Measurements from ENCODE around the gene HS1BP3. TPM values are rescaled to one million over a fixed set of nuclear protein-coding genes. Genes with fewer than 3 reads are reported as not detected.
A peak's percentile ranks its signal among the peaks of the same experiment; 100 is the strongest.

HS1BP3 gene
- total RNA-seq, 2 experiments from 2014 or later = 8.8 to 10.1 TPM

DNA sequence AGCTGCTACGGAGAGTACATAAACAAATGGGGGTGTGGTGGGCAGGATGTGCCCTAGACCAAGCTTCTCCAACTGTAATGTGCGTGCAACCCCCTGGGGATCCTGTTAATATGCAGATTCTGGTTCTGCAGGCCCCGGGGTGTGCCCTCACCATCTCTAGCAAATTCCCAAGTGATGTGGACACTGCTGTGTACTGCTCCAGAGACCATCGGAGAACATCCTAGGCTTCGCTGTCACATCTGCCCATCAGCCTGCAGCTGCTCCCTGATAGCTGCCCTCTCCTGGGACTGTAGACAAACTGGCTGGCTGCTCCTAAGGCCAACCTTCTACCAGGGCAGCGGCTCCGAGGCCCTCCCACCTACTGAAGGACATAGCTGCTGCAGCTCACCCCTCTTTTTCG lies 3.2 kb downstream of the HS1BP3 start:
- Mint-ChIP-seq H3K4me3 (peak overlapping the region; percentile 16), H3K36me3 (ENCODE audit: low read depth) (peaks cover 24% of the 10 kb centered on the region), H3K4me1 (ENCODE audit: low read depth) (peaks cover 37% of the 10 kb centered on the region), H3K27me3 (no peaks in the 10 kb centered on the region), H3K9me3 (no peaks in the 10 kb centered on the region), H3K27ac (peak overlapping the region; percentile 3)
- Histone ChIP-seq H3K27ac (ENCODE audit: low read depth in 1 of 2, low read length in 2 of 2) (no peak overlapping the region), H3K9me3 (ENCODE audit: control insufficient read depth in 1 of 2, insufficient read depth in 1 of 2, low read length in 2 of 2) (peaks cover 0 to 3% of the 10 kb centered on the region in 2 experiments), H3K4me1 (ENCODE audit: insufficient read depth, low read length) (peaks cover 30% of the 10 kb centered on the region), H3K4me3 (ENCODE audit: low read length) (no peak overlapping the region), H3K36me3 (ENCODE audit: insufficient read depth, low read length) (peaks cover 15% of the 10 kb centered on the region), H3K27me3 (ENCODE audit: control insufficient read depth in 1 of 2, insufficient read depth in 2 of 2, low read length in 2 of 2) (no peaks in the 10 kb centered on the region)
- ATAC-seq (ENCODE audit: poor library complexity) (no peak), DNase-seq (no peak)
- intact Hi-C loops (cut with DNase I, micrococcal nuclease) = loop anchor here in 1 of 2 experiments (5.0 to 10.0 kb wide), 2 partner anchors 393 to 1300 kb away; no protein-coding TSS in a partner anchor
- ChIA-PET CTCF (no interaction called here), POLR2A (no interaction called here)
- TF ChIP-seq, protein P1, sequence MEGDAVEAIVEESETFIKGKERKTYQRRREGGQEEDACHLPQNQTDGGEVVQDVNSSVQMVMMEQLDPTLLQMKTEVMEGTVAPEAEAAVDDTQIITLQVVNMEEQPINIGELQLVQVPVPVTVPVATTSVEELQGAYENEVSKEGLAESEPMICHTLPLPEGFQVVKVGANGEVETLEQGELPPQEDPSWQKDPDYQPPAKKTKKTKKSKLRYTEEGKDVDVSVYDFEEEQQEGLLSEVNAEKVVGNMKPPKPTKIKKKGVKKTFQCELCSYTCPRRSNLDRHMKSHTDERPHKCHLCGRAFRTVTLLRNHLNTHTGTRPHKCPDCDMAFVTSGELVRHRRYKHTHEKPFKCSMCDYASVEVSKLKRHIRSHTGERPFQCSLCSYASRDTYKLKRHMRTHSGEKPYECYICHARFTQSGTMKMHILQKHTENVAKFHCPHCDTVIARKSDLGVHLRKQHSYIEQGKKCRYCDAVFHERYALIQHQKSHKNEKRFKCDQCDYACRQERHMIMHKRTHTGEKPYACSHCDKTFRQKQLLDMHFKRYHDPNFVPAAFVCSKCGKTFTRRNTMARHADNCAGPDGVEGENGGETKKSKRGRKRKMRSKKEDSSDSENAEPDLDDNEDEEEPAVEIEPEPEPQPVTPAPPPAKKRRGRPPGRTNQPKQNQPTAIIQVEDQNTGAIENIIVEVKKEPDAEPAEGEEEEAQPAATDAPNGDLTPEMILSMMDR (IDR thresholded peaks at IDR 0.05) = no peak

DNA sequence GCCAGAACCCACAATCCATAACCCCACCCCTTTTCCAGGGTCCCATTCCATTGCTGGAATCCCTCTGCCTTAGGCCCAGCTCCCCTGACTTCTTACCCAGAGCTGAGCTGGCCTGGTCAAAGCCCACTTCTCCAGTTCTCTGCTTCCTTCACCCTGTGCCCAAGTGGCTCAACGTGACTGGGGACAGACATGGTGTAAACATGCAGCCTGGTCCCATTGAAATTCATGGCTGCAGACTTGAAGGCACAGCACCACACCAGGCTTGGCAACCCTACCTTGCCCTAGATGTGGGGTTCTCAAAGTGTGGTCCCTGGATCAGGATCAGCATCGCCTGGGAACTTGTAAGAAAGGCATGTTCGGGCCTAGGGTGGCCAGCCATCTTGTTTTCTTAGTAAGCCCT lies 3.7 kb downstream of the HS1BP3 start:
- Mint-ChIP-seq H3K27me3 (no peaks in the 10 kb centered on the region), H3K4me1 (ENCODE audit: low read depth) (peaks cover 36% of the 10 kb centered on the region)

DNA sequence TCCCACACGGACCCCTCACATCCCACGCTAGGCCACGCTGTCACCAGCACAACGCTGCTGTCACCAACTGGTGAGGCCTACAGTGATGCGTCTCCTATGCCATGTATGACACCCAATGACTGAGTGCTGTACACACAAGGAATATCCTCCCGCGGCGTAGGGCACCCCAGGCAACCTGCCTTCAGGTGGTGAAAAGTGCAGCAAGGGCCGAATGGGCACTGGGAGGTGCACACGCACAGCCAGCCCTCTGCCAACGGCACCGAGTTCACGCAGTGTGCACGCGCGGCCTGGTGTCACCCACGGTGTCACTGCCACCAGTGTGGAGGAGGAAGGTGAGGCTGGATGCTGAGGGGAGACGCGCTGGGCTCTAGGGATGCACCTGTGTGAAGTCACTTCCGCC lies 4.5 kb downstream of the HS1BP3 start:
- Histone ChIP-seq H3K9me3 (ENCODE audit: control insufficient read depth in 1 of 2, insufficient read depth in 1 of 2, low read length in 2 of 2) (peaks cover 0 to 3% of the 10 kb centered on the region in 2 experiments), H3K4me1 (ENCODE audit: insufficient read depth, low read length) (peaks cover 33% of the 10 kb centered on the region), H3K4me3 (ENCODE audit: low read length) (no peak overlapping the region), H3K27ac (ENCODE audit: low read depth in 1 of 2, low read length in 2 of 2) (no peak overlapping the region), H3K27me3 (ENCODE audit: control insufficient read depth in 1 of 2, insufficient read depth in 2 of 2, low read length in 2 of 2) (no peaks in the 10 kb centered on the region), H3K36me3 (ENCODE audit: insufficient read depth, low read length) (peaks cover 18% of the 10 kb centered on the region)
- POLR2A ChIA-PET = no interaction called here
- TF ChIP-seq, protein P1 (IDR thresholded peaks at IDR 0.05) = no peak
- DNase-seq (no peak), ATAC-seq (ENCODE audit: poor library complexity) (no peak)
- no peaks in the 10 kb centered on the region for H3K9me3 Mint-ChIP-seq
- H3K4me3 Mint-ChIP-seq = no peak overlapping the region
- no peaks in the 10 kb centered on the region for H3K27me3 Mint-ChIP-seq
- H3K27ac Mint-ChIP-seq = no peak overlapping the region
- peaks cover 29% of the 10 kb centered on the region for H3K4me1 Mint-ChIP-seq (ENCODE audit: low read depth)
- peaks cover 37% of the 10 kb centered on the region for H3K36me3 Mint-ChIP-seq (ENCODE audit: low read depth)
- CTCF ChIA-PET = no interaction called here
- intact Hi-C loops (cut with DNase I, micrococcal nuclease) = loop anchor here in 1 of 2 experiments (5.0 to 10.0 kb wide), 2 partner anchors 392 to 1299 kb away; no protein-coding TSS in a partner anchor

More for the DNA sequence above, 3.7 kb downstream of the HS1BP3 start:
- DNase-seq (no peak), ATAC-seq (ENCODE audit: poor library complexity) (no peak)
- Mint-ChIP-seq H3K9me3 (no peaks in the 10 kb centered on the region), H3K27ac (no peak overlapping the region), H3K4me3 (no peak overlapping the region), H3K36me3 (ENCODE audit: low read depth) (peaks cover 29% of the 10 kb centered on the region)
- CTCF ChIA-PET = no interaction called here
- TF ChIP-seq, protein P1 (IDR thresholded peaks at IDR 0.05) = no peak
- H3K36me3 ChIP-seq (ENCODE audit: insufficient read depth, low read length) = peaks cover 15% of the 10 kb centered on the region
- no peaks in the 10 kb centered on the region for H3K27me3 ChIP-seq (ENCODE audit: control insufficient read depth in 1 of 2, insufficient read depth in 2 of 2, low read length in 2 of 2)
- H3K4me3 ChIP-seq (ENCODE audit: low read length) = no peak overlapping the region
- peaks cover 35% of the 10 kb centered on the region for H3K4me1 ChIP-seq (ENCODE audit: insufficient read depth, low read length)
- H3K9me3 ChIP-seq (ENCODE audit: control insufficient read depth in 1 of 2, insufficient read depth in 1 of 2, low read length in 2 of 2) = peaks cover 0 to 3% of the 10 kb centered on the region in 2 experiments
- intact Hi-C loops (cut with DNase I, micrococcal nuclease) = loop anchor here in 1 of 2 experiments (5.0 to 10.0 kb wide), 2 partner anchors 392 to 1300 kb away; no protein-coding TSS in a partner anchor
- no peak overlapping the region for H3K27ac ChIP-seq (ENCODE audit: low read depth in 1 of 2, low read length in 2 of 2)
- POLR2A ChIA-PET = no interaction called here

Measured in CD4-positive, alpha-beta T cell (primary cell).